GM08714 (cell line): Measurements from ENCODE around the gene CBS.
"Not testable (repeated sequence)": the region's sequence is repeated elsewhere in the genome, so short reads cannot be mapped to it uniquely, and the experiment has no call there.

ENCODE experiments used
- H3K4me3 ChIP-seq: fragments of 200-500 bp; sonication (Bioruptor generic); 2 replicates; pipeline ENCODE4 v1.5.1; 2014; ENCODE audit warnings: mild to moderate bottlenecking, low read length, inconsistent platforms
- ZNF274 ChIP-seq: IDR thresholded peaks from 2 replicates; pipeline ENCODE4 v1.6.1; 2012; ENCODE audit warnings: mild to moderate bottlenecking, low read depth, low read length

Gene CBS

GRCh38 chr21:43068065-43068464 lies 7.6 kb downstream of the CBS start:
- H3K4me3 ChIP-seq: not testable (repeated sequence)

- H3K4me3 ChIP-seq: not testable (repeated sequence)
Measured at GRCh38 chr21:43066690-43067089, 8.9 kb downstream of the CBS start.

- H3K4me3 ChIP-seq: not testable (repeated sequence)
Measured at GRCh38 chr21:43065991-43066390, 9.6 kb downstream of the CBS start.

GRCh38 chr21:43064265-43064917 lies 11.2 kb downstream of the CBS start:
- H3K4me3 ChIP-seq: not testable (repeated sequence)

- not testable (repeated sequence) for H3K4me3 ChIP-seq
Measured at GRCh38 chr21:43062955-43063664, 12.5 kb downstream of the CBS start.

GRCh38 chr21:43053112-43053511 lies 22.5 kb downstream of the CBS start:
- not testable (repeated sequence) for H3K4me3 ChIP-seq

- H3K4me3 ChIP-seq: not testable (repeated sequence)
Measured at GRCh38 chr21:43045876-43046821, 29.5 kb downstream of the CBS start.

- not testable (repeated sequence) for H3K4me3 ChIP-seq
Measured at GRCh38 chr21:43045165-43045875, 30.3 kb downstream of the CBS start.

GRCh38 chr21:43044547-43044946 lies 31.1 kb downstream of the CBS start:
- not testable (repeated sequence) for H3K4me3 ChIP-seq

- not testable (repeated sequence) for H3K4me3 ChIP-seq
Measured at GRCh38 chr21:43043291-43043690, 32.3 kb downstream of the CBS start.

GRCh38 chr21:43042169-43042568 lies 33.5 kb downstream of the CBS start:
- H3K4me3 ChIP-seq: not testable (repeated sequence)

GRCh38 chr21:43038659-43039044 lies 37.0 kb downstream of the CBS start:
- not testable (repeated sequence) for H3K4me3 ChIP-seq

GRCh38 chr21:43037918-43038658 lies 37.5 kb downstream of the CBS start:
- H3K4me3 ChIP-seq: not testable (repeated sequence)

GRCh38 chr21:43036889-43037288 lies 38.7 kb downstream of the CBS start:
- not testable (repeated sequence) for H3K4me3 ChIP-seq

- H3K4me3 ChIP-seq: no peak overlapping the region
- TF ChIP-seq ZNF274: no peak
Measured at GRCh38 chr21:43034826-43035225, 40.8 kb downstream of the CBS start.
